K562 treated with DMSO at 1 percent for 24 hours (cell line): Measurements from ENCODE around the gene TMEM115. TPM values are rescaled to one million over a fixed set of nuclear protein-coding genes. Genes with fewer than 3 reads are reported as not detected.

Experiments
- total RNA-seq: library from RNA; unstranded; fragments of 300-600 nt; gene quantifications from 2 replicates; pipeline ENCODE4 v1.2.3, GENCODE V29; 2022; ENCODE audit warnings: low read depth; ENCODE audit not compliant: insufficient read depth

The TMEM115 gene, protein sequence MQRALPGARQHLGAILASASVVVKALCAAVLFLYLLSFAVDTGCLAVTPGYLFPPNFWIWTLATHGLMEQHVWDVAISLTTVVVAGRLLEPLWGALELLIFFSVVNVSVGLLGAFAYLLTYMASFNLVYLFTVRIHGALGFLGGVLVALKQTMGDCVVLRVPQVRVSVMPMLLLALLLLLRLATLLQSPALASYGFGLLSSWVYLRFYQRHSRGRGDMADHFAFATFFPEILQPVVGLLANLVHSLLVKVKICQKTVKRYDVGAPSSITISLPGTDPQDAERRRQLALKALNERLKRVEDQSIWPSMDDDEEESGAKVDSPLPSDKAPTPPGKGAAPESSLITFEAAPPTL
- 46.7 and 47.7 TPM in 2 replicates for total RNA-seq

DNA sequence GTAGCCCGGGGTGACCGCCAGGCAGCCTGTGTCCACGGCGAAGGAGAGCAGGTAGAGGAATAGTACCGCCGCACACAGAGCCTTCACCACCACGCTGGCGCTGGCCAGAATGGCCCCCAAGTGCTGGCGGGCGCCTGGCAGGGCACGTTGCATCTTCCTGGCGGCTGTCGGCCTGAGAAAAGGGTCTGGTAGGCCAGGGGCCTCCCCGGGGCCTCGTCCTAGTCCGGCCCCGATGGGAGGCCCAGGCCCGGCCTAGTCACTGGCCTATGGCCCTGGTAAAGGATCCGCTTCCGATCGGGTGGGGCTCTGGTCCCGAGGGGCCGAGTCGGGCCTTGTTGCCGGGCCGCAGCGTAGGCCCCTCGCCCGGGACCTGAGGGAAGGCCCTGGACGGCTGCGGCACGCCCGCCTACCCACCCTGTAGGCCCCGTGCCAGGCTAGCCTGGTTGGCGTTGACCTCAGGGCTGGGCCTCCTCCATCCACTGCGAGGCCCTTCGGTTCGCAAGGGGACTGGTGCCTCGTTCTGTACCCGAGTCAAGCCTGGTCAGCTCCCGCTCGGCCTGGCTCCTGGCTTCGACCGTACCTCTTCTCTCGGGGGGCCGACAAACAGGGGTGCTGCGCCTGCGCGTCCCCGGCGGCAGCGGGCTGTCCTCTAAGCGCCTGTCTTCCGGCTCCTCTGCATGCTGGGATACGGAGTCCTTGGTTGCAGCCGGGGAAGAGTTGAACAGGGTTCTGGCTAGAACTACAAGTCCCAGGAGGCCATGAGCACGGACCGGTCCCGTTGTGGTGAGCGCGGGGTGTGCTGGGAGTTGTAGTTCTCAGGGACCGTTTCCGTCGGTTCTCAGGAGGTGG, at the start of gene TMEM115:
Gene TMEM115 (minus strand): TSS at position 611 of the 849 bp plus-strand sequence. CDS start 458 bp downstream, at position 153.

DNA sequence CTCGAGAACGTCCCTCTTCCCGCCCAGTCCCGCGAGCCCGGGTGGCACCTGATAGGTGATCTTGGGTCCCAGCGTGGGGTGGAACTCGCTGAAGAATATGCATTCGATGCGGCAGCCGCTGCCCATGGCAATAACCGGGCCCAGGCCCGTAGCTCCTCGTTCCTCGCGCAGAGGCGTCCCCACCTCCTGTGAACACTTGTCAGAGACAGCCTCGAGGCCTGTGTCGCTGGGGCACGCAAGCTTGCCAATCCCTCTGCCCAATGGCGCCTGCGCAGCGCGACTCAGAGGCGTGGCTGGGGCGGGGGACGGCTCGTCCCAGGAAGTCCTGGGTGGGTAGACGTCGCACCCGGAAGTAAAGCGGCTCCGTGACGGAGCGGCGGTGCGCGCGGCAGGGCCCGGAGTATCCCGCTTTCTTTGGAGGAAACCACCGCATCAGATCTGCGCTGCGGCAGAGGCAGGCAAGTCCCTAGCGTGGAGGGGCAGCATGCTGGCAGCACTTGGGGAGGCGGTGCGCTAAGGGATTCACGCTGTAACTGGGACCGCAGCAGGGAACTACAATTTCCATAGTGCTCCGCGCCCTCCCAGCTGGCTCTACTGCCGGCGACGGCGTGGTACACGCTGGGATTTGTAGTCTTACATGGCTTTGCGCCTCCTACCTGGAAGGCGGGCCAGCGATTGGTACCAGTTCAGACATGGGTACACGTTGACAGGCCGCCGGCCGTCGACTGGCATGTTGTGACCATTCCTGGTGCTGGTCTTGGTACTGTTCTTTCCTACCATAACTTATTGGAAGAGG, 8.6 kb downstream of the TMEM115 start, which contains the start of the genes CYB561D2 and NPRL2:
Gene CYB561D2 (plus strand): TSS at position 336 of the 796 bp plus-strand sequence. CDS start 572 bp downstream, outside the sequence.
Gene NPRL2 (minus strand): TSS at position 249 of the 796 bp plus-strand sequence. CDS start 123 bp downstream, at position 126.

DNA sequence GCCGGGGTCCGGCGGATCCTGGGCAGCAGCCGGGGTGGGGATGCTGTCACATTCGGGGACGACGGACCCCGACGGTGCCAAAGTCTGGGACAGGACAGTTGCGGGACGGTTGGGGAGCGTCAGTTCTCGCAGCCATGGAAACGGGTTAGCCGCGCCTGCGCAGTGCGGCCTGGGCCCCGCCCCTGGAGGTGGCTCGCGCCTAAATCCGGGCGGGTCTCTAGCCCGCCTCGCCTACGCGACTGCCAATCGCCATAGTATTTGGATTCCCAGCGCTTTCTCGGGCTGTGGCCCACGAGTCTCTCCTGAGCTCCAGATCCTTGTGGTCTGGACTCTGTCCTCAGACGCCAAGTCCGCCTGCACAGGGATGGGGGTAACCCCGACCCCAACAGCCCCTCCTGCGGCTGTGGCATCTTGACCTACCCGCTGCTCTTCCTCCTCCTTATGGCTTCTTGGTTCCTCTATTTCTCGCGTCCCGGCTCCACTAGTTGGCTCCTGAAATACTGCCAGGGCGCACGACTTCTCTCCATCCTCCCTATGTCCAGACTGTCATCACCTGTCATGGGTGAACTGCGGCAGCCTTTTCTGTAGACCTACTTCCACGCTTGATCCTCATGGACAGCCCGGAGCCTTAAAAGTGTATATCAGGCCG, 13.6 kb downstream of the TMEM115 start, which contains the start of gene ZMYND10:
Gene ZMYND10 (minus strand): TSS at position 147 of the 649 bp plus-strand sequence. CDS start 153 bp downstream, outside the sequence.

GRCh38 chr3:50340448-50341329, 18.6 kb downstream of the TMEM115 start, which contains the start of gene RASSF1:
Gene RASSF1 (minus strand): TSS chr3:50340836. CDS start chr3:50340805, 31 bp downstream.

DNA sequence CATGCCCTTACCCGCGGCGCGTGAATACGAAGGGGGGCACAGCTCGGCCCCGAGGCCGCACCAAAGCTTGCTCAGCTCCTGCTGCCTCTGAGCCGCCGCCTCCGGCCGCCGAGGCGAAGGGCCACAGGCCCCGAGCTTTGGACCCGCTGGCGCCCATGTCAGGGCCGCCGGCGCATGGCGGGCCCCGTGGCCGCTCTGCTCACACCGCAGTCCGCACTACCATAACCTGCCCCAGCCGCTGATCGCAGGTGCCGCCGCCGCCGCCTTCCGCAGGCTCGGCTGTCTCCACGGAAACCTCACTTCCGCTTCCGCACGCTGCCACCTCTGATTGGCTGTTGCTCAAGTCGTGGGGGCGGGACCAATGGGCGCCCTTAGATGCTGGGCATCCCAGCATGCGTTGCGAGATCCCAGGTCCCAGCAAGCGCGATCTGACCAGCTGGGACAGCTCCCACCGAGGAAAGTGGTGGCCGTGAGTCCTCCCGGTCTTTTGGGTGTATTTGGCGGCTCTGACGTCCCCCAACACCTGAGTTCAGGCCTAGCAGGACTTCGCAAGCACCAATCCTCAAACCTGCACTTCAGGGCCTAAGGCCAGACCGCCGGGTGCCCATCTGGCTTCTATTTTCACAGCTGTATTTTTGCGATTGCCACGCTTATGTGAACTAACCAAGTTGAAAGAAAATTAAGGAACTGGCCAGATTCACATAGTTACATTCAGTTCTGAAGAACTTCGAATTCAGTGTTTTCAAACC, 31.2 kb downstream of the TMEM115 start, which contains the start of gene TUSC2:
Gene TUSC2 (minus strand): TSS at position 281 of the 749 bp plus-strand sequence. CDS start 124 bp downstream, at position 157.

DNA sequence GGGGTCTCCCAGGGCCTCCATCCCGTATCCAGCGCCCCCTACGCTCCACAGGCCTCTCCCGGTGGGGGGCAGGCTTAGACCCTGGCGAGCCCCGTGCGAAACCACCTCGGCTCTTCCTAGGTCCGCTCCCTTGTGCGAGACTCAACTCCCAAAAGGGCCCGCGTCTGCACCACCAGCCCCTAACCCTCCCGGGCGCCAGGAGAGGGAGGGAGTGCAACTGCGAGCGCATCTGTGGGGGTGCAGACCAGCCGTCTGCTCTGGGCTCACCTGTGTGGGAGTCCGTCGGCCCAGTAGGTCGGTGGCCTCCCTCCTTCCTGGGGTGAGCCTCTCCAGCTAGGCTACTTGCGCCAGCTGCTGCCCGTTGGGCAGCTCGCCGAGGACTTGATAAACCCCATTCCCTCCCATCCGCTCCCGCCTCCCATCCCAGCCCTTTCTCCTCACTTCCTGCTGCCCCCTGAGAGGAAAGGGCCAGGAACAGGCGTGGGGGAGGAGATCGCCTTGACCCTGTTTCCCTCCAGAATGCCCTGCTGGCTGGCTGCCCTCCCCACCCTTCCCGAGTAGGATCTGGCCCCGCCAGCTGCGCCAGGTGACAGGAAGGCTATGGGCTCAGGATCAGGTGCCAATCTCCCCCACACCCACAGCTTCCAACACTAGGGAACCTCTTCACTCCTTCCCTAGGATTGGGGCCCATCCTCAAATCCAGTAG, 36.8 kb downstream of the TMEM115 start, which contains the start of gene HYAL2:
Gene HYAL2 (minus strand): TSS at position 360 of the 706 bp plus-strand sequence. CDS start 2,256 bp downstream, outside the sequence.

Other genes starting within 250 kb of the TMEM115 start
- 2.6 and 3.8 TPM in 2 replicates for gene SEMA3F, start 204.2 kb downstream of the TMEM115 start, total RNA-seq
- not detected in 2 replicates for gene GNAT1, start 167.9 kb downstream of the TMEM115 start, total RNA-seq
- 0.20 and 0.23 TPM in 2 replicates for gene SLC38A3, start 154.2 kb downstream of the TMEM115 start, total RNA-seq
- 117 and 120 TPM in 2 replicates for gene GNAI2, start 123.3 kb downstream of the TMEM115 start, total RNA-seq
- 2.9 and 4.0 TPM in 2 replicates for gene SEMA3B, start 90.4 kb downstream of the TMEM115 start, total RNA-seq
- gene LSMEM2, start 80.4 kb downstream of the TMEM115 start, total RNA-seq: not detected in 2 replicates
- 28.7 and 39.0 TPM in 2 replicates for gene IFRD2, start 67.1 kb downstream of the TMEM115 start, total RNA-seq
- 7.0 and 10.0 TPM in 2 replicates for gene HYAL3, start 60.1 kb downstream of the TMEM115 start, total RNA-seq
- gene NAA80, start 60.1 kb downstream of the TMEM115 start, total RNA-seq: 7.8 and 8.6 TPM in 2 replicates
- 4.3 and 6.8 TPM in 2 replicates for gene HYAL1, start 55.9 kb downstream of the TMEM115 start, total RNA-seq
- 21.1 and 27.9 TPM in 2 replicates for gene HYAL2, start 36.8 kb downstream of the TMEM115 start, total RNA-seq
- 46.1 and 70.9 TPM in 2 replicates for gene TUSC2, start 31.3 kb downstream of the TMEM115 start, total RNA-seq
- gene RASSF1, start 18.7 kb downstream of the TMEM115 start, total RNA-seq: 51.1 and 54.0 TPM in 2 replicates
- gene ZMYND10, start 13.8 kb downstream of the TMEM115 start, total RNA-seq: 0.88 and 1.3 TPM in 2 replicates
- 24.8 and 28.6 TPM in 2 replicates for gene NPRL2, start 8.7 kb downstream of the TMEM115 start, total RNA-seq
- 16.0 and 16.1 TPM in 2 replicates for gene CYB561D2, start 8.7 kb downstream of the TMEM115 start, total RNA-seq
- 0.53 and 0.74 TPM in 2 replicates for gene CACNA2D2, start 144.1 kb upstream of the TMEM115 start, total RNA-seq
- 4.1 and 6.8 TPM in 2 replicates for gene C3orf18, start 208.2 kb upstream of the TMEM115 start, total RNA-seq
- gene HEMK1, start 210.0 kb upstream of the TMEM115 start, total RNA-seq: 21.0 and 23.4 TPM in 2 replicates